HG03196 (cell line): ENCODE data around the gene ADGRG2.
"Not testable (repeated sequence)": the region's sequence is repeated elsewhere in the genome, so short reads cannot be mapped to it uniquely, and the experiment has no call there.

Experiments used
- ATAC-seq: cut with Tn5 transposase; IDR thresholded peaks from one replicate; pipeline ENCODE4 v1.9.1; 2021; ENCODE audit not compliant: unreplicated experiment

ADGRG2 gene

DNA sequence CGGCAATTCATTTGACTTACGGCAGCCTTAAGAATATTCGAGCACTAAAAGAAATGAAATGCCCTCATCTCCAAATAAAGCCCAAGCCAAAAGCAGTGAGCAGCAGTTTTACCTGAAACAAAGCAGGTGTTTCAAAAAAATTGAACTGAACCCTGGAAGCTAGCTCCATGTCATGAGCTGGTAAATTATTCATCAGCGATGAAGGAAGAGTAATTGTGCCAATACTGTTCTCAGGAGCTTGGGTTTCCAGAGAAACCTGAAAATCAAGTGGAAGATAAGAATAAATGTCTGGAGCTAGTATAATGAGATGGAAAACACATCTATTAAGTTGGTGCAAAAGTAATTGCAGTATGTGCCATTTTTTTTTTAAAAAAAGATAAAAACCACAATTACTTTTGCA, 114.4 kb downstream of the ADGRG2 start:
- ATAC-seq: no peak

- no peak for ATAC-seq
These were observed 115.3 kb downstream of the ADGRG2 start for GRCh38 chrX:19007011-19007410.

DNA sequence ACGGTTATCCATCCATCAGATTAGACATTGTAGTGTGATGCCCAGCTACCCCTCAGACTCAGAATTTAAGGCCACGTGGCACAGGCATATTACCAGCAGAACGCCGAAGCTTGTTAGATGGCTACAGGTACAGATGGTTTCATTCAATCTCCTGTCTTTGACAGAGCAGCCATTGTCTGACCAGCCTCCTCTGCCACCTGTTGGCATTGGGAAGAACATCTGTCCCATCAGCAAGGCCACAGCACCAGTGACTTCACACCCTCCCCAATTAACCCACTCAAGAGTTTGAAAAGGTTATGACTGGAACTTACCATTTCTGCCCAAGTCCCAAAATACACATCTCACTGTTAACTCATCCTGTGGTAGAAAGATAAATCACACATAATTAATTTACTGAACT, 116.4 kb downstream of the ADGRG2 start:
- no peak for ATAC-seq

- ATAC-seq: no peak
These were observed 118.5 kb downstream of the ADGRG2 start for GRCh38 chrX:19003756-19004155.

- ATAC-seq: no peak
These were observed 123.6 kb downstream of the ADGRG2 start for GRCh38 chrX:18998653-18999052.

- ATAC-seq: no peak
These were observed 124.4 kb downstream of the ADGRG2 start for GRCh38 chrX:18997916-18998315.

DNA sequence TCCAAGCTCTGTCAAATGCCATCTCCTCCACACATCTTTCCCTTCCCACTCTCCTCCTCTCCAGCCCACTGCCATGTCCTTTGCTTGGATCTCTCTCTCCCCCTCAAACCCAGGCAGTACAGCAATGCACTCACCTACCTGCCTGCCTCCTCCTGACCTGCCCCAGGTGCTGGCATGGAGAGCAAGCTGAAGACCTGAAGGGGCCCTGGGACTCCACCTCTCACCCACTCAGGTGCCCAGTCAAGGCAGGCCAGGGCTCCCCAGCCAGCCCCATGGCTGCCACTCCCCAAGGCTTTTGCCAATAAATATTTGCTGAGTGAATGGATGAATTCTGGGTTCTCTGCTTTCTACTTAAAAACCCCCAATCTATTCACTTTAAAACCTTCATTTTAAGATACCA, 125.7 kb downstream of the ADGRG2 start:
- no peak for ATAC-seq

- no peak for ATAC-seq
These were observed 127.0 kb downstream of the ADGRG2 start for GRCh38 chrX:18995221-18995620.

DNA sequence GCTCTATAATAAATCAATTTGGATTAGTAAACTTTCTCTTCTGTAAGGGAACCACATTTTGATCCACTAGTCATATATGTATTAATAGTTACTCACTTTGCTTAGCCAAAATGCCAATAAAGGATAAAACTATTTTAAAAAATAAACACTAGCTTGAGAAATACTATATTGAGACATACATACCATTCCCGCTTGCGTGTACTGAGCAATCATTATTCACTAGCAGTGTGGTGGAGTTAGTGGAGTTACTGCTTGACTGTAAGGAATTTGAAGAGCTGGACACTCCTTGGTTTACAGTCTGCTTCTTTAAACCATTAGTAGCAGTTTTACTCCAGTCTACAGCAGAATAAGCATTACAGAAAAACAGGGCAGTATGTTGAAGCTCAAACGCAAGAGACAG, 127.6 kb downstream of the ADGRG2 start:
- no peak for ATAC-seq

GRCh38 chrX:18992829-18993228, 129.4 kb downstream of the ADGRG2 start:
- ATAC-seq: no peak

DNA sequence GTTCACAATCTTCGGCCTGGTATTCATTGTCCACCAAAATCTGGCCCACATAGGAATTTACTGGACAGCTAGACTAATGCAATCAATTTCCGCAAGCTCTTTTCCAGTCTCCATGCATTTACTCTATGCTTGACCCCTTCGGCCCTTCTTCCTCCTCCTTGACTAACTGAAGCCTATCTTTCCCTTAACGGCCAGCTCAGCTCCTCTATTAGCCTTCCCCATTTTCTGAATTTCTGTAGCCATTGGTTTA, 137.2 kb downstream of the ADGRG2 start:
- peak; percentile 2 for ATAC-seq

DNA sequence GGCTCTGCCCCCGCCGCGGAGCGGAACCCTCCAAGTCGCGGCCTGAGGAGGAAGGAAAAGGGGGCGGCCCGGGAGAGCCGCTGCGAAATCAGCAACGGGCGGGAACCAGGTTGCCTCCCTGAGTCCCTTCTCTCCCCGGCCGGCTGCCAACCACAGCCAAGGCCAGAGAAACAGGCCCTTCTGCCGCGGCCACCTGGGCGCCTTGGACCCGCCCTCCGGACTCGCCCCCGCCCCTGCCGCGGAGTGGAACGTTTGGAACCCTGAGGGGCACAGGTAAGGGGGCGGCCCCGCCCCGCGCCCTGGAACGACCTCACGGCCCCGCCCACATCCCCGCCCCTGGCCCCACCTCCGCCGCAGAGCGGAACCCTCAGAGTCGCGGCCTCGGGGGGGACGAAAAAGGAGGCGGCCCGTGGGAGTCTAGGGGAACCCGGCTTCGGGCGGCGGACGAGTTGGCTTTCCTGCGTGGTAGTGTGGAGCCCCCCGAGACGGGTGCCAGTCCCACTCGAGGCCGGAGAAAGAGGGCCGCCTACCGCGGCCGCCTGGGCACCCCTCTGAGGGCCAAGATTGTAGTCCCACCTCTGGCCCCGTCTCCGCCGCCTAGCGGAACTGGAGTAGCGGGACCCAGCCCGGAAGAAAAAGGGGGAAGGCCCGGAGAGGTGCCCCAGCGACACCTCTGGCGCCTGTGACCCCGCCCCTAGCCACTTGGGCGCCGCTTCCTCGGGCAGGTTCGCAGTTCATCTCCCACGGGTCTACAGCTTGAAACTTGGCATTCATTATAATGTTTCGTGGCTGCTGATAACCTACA, 137.7 kb downstream of the ADGRG2 start:
- peak; percentile 89 for ATAC-seq

DNA sequence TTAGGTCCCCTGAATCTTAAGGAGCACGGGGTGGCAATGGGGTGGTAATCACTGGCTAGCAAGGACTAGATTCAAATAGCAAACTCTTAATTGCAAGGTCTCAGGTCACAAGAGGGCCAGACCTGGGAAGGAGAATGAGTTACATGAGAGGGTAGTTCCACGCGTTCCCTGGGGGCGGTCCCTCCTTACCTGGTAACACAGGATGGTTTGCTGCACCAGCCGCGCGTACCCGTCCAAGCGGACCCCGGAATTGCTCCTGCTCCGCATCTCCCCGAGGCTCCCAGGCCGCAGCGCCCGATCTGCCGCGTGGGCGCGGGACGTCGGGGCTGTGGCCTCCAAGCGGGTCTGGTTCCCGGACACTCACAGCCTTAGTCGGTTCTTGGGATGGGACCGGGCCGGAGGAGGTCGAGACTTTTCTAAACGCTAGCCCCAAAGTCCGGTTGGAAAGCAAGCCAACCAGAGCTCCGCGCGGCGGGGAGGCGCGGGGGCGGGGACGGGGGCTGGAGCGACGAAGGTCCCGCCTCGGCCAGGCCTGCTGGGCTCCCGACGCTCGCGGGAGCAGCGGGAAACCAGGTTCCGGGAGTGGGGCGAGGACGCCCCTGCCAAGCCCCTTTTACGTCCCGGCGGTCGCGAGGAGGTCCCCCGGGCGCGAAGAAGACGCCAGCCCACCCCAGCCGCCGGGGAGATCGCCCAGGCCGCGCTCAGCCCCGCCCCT, 138.4 kb downstream of the ADGRG2 start, which contains the start of gene PHKA2:
TSS of gene PHKA2 (minus strand) at position 449 of the 715 bp plus-strand sequence. CDS start at position 267, 182 bp downstream.
- ATAC-seq: peak; percentile 39

DNA sequence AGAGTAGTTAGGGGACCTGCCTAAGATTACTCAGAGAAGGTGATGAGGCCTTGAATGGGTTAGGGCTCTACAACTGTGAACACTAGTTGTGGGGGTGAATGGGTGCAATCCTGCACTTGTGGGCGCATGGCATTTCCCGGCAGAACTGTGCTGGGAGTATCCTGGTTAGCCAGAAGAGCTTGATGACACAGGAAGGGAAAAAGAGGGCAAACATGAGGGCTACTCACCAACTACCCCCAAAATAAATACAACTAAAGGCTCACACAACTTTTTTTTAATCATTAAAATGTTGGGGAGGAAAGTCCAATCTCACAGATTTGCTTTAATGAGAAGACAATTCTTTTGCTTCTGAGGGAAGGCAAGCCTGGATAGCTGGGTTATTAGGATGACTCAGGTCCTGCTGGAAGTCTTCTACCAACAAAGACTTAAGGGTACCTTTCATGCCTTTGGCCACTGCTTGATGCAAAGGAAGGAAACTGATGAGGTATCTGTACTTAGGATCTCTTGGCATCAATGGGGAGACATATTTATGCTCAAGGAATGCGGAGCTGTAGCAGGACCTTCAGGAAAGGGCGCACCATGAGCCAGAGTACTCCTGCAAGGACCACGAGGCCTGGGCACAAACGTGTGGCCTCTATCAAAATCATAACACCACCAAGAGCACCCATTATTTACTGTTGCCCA, 141.0 kb downstream of the ADGRG2 start:
- no peak for ATAC-seq

DNA sequence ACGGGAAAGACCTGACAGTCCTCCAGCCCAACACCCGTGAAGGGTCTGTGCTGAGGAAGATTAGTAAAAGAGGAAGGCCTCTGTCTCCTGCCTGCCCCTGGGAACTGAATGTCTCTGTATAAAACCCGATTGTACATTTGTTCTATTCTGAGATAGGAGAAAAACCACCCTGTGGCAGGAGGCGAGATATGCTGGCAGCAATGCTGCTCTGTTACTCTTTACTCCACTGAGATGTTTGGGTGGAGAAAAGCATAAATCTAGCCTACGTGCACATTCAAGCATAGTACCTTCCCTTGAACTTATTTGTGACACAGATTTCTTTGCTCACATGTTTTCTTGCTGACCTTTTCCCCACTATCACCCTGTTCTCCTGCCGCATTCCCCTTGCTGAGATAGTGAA, 142.0 kb downstream of the ADGRG2 start:
- ATAC-seq: not testable (repeated sequence)

DNA sequence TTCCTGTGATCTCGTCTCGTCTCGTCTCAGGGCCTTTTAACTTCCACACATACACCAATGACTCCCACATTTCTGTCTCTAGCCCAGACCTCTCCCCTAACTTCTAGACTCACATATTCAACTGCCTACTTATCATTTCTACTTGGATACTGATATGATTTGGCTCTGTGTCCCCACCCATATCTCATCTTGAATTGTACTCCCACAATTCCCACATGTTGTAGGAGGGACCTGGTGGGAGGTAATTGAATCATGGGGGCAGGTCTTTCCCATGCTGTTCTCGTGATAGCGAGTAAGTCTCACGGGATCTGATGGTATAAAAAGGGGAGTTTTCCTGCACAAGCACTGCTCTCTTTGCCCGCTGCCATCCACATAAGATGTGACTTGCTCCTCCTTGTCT, 147.3 kb downstream of the ADGRG2 start:
- ATAC-seq: no peak

GRCh38 chrX:18973527-18974192, 148.6 kb downstream of the ADGRG2 start:
- ATAC-seq: no peak

DNA sequence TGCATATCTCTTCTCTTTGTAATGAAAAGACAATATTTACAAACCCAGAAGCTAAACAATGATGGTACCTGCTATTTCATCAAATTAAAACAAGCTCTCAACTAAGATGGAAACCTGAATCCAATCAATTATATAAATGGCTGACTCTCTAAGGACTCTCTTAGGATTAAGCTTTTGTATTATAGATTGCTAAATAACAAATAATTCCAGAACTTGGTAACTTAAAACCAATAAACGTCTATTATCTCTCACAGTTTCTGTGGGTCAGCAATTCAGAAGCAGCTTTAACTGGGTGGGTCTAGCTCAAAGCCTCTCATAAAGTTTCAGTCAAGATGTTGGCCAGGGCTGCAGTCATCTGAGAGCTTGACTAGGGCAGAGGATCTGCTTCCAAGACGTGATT, 150.8 kb downstream of the ADGRG2 start:
- no peak for ATAC-seq

GRCh38 chrX:18970465-18970864, 151.8 kb downstream of the ADGRG2 start:
- ATAC-seq: no peak

GRCh38 chrX:18966624-18967023, 155.6 kb downstream of the ADGRG2 start:
- ATAC-seq: no peak

DNA sequence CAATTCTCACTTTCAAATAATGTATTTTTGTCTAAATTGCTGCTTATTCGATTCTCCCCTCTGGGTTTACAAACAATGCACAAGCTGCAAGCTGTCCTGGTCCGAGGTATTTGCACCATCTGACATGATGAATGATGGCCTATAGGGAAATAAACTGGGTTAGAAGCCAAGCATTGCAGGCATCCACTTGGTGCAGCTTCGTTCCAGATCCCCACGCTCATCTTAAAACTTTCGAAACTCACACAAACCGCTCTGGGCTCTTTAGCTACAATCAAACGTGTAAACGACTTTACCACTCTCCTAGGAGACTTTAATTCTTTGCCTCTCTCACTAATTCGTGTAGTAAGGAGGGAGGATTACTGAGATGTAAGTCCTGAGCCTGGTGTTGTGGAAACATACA, 157.4 kb downstream of the ADGRG2 start:
- ATAC-seq: no peak

DNA sequence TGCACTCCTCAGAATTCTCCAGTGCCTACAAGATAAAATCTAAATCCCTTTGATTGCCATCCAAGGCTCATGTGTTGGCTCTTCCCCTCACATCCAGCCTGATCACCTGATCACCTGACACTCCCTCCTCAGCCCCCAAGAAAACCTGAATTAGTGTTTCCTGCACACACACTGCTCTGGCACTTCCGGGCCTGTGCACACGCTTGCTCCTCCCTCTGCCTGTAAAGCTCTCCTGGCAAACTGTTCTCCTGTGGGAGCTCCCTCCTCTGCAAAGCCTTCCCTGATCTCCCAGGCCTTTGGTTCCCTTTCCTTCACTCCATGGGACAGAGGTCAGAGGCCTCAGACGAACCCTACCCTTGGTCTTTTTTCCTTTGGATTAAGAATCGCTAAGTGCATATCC, 158.2 kb downstream of the ADGRG2 start:
- ATAC-seq: no peak
